MM.1S (cell line): ENCODE results near the gene SULT1A1.

ENCODE experiments used
- EZH2 ChIP-seq: fragments of 300-600 bp; sonication (generic); optimal IDR thresholded peaks from 2 replicates; pipeline ENCODE3; 2017; ENCODE audit warnings: low read depth, mild to moderate bottlenecking, antibody characterized with exemption, low read length, mixed read lengths
- TF ChIP-seq, protein P1 (sequence below): fragments of 300-600 bp; sonication (generic); IDR thresholded peaks from 2 replicates; pipeline ENCODE4 v1.5.1; 2016; ENCODE audit warnings: antibody characterized with exemption, low read length, mixed read lengths

DNA sequence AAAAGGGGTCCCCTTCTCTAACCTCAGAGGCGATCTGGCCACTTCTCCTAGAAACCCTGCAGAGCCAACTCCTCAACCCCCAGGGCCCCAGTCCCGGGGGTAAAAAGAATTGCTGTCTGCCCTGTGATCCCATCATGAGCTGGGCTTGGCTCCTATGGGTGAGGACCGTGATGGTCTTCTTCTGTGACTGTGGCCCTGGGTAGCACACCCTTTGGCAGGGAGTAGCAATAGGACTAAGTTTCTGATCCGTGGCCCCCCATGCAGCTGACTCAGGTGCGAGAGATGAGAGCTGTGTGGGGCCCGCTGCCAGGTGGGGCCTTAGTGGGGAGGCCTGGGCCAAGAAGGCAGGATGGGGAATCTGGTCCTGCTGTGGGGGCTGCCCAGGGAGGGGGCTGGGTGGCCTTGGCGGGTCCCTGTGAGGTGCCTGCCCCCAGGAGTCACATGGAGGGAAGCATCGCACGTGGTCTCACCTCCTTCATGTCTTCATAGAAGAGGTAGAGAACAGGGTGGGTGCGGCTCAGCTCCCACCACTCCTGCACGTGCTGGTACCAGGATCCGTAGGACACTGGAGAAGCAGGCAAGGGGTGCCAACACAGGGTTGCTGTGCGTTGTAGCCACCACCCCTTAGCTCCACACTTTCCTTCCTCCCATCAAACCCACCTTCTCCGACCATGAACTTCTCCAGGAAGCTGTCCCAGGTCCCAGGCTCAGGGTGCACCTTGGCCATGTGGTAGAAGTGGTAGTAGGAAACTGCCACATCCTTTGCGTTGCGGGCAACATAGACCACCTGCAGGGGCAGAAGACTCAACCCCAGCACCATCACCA lies 3.3 kb downstream of the SULT1A1 start:
- TF ChIP-seq EZH2: no peak
- TF ChIP-seq, protein P1, sequence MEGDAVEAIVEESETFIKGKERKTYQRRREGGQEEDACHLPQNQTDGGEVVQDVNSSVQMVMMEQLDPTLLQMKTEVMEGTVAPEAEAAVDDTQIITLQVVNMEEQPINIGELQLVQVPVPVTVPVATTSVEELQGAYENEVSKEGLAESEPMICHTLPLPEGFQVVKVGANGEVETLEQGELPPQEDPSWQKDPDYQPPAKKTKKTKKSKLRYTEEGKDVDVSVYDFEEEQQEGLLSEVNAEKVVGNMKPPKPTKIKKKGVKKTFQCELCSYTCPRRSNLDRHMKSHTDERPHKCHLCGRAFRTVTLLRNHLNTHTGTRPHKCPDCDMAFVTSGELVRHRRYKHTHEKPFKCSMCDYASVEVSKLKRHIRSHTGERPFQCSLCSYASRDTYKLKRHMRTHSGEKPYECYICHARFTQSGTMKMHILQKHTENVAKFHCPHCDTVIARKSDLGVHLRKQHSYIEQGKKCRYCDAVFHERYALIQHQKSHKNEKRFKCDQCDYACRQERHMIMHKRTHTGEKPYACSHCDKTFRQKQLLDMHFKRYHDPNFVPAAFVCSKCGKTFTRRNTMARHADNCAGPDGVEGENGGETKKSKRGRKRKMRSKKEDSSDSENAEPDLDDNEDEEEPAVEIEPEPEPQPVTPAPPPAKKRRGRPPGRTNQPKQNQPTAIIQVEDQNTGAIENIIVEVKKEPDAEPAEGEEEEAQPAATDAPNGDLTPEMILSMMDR: no peak
